ENCODE measurements around the gene UACA.

The UACA gene

GRCh38 chr15:70659662-70660061, 103.7 kb downstream of the UACA start:
- DNase-seq: no peak

- DNase-seq: no peak
These were observed 104.7 kb downstream of the UACA start for GRCh38 chr15:70658641-70659040.

GRCh38 chr15:70653426-70653825, 109.9 kb downstream of the UACA start:
- no peak for DNase-seq

- DNase-seq: no peak
These were observed 111.0 kb downstream of the UACA start for GRCh38 chr15:70652341-70652740.

GRCh38 chr15:70651303-70651845, 112.0 kb downstream of the UACA start:
- DNase-seq: no peak

GRCh38 chr15:70650567-70651302, 112.6 kb downstream of the UACA start:
- DNase-seq: no peak

GRCh38 chr15:70647396-70647795, 116.0 kb downstream of the UACA start:
- DNase-seq: no peak

- DNase-seq: no peak
These were observed 117.2 kb downstream of the UACA start for GRCh38 chr15:70646169-70646568.

- DNase-seq: no peak
These were observed 119.6 kb downstream of the UACA start for GRCh38 chr15:70643783-70644125.

- DNase-seq: no peak
These were observed 120.1 kb downstream of the UACA start for GRCh38 chr15:70643106-70643782.

- no peak for DNase-seq
These were observed 126.7 kb downstream of the UACA start for GRCh38 chr15:70636540-70637165.

- no peak for DNase-seq
These were observed 127.5 kb downstream of the UACA start for GRCh38 chr15:70635895-70636294.

GRCh38 chr15:70633991-70634390, 129.4 kb downstream of the UACA start:
- DNase-seq: no peak

GRCh38 chr15:70633103-70633831, 130.1 kb downstream of the UACA start:
- no peak for DNase-seq

- DNase-seq: no peak
These were observed 130.8 kb downstream of the UACA start for GRCh38 chr15:70632491-70633102.

- DNase-seq: no peak
These were observed 131.3 kb downstream of the UACA start for GRCh38 chr15:70632079-70632478.

GRCh38 chr15:70629735-70630273, 133.6 kb downstream of the UACA start:
- no peak for DNase-seq

- no peak for DNase-seq
These were observed 134.8 kb downstream of the UACA start for GRCh38 chr15:70628549-70628896.

GRCh38 chr15:70627734-70628548, 135.4 kb downstream of the UACA start:
- no peak for DNase-seq

- DNase-seq: no peak
These were observed 136.0 kb downstream of the UACA start for GRCh38 chr15:70627322-70627721.

- DNase-seq: no peak
These were observed 137.9 kb downstream of the UACA start for GRCh38 chr15:70625438-70625837.

- DNase-seq: no peak
These were observed 138.3 kb downstream of the UACA start for GRCh38 chr15:70625011-70625410.
